GM23248 (cell line): ENCODE measurements around the gene NOC4L.

Experiments
- EZH2 ChIP-seq: fragments of 200-600 bp; sonication (generic); IDR thresholded peaks from 2 replicates; pipeline ENCODE4 v1.6.1; 2018; ENCODE audit warnings: antibody characterized with exemption, mild to moderate bottlenecking; ENCODE audit not compliant: insufficient read depth, poor library complexity, severe bottlenecking
- EZH2phosphoT487 ChIP-seq: fragments of 200-600 bp; sonication (generic); IDR thresholded peaks from 2 replicates; pipeline ENCODE4 v1.6.1; 2018; ENCODE audit warnings: antibody characterized with exemption, moderate library complexity, mild to moderate bottlenecking, low read depth; ENCODE audit not compliant: insufficient read depth

DNA sequence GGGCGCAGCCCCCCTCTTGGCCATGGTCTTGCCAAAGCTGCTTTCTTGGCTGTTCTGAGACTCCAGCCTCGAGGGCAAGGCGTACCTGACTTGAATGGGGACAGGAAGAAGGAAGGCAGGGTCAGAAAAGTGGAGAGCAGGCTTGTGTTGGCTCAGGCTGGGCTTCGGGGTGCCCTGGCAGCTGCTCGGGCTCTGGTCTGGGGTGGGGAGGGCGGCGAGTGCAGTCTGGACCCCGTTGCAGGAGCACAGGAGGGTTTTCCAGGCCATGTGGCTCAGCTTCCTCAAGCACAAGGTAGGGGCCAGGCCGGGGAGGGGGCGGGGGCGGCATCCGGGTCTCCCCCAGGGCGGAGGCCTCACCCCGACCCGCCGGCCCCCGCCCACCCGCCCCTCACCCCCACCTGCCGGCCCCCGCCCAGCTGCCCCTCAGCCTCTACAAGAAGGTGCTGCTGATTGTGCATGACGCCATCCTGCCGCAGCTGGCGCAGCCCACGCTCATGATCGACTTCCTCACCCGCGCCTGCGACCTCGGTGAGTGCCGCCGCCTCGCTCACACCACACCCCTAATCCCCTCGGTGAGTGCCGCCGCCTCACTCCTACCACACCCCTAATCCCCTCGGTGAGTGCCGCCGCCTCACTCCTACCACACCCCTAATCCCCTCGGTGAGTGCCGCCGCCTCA, 4.2 kb downstream of the NOC4L start:
- no peak for TF ChIP-seq EZH2phosphoT487
- no peak for TF ChIP-seq EZH2
